HCEC 1CT (cell line): Measurements from ENCODE around the gene NXPH4.

Source experiments
- DNase-seq: peaks from one replicate; pipeline ENCODE4 v3.0.0-alpha.2; 2017

Gene NXPH4

DNA sequence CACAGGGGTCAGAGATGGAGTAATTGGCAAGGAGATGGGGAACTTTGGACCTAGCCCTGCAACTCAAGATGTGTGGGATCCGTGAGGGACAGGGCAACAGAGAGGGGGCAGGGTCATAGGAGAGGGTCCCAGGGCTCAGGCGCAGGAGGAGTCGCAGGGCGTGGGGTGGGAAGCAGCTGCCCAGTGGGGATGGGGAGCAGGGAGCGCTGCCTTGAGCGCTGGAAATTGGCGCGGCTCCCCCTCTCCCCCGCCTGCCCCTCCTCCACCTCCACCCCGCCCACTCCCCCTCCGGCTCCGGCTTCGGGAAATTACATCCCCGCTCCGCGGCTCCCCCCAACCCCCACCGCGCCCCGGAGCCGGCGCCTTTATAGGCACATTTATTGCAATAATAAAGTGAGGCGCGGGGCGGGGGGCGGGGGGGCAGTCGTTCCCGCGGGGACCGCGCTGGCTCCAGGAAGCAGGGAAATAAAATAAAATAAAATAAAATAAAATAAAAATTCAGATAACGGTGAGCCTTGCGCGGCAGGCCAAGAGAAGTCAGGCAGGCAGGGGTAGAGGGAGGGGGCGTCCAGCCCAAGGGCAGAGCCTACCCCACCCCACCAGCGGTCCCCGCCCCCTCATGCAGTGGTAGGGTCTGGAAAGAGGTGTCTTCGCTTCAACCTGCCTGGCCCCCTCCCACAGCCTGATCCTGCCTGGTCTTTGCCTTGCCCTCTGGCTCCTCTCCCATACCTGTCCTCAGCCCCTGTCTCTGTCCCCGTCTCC lies 3.6 kb downstream of the NXPH4 start:
- no peak for DNase-seq

DNA sequence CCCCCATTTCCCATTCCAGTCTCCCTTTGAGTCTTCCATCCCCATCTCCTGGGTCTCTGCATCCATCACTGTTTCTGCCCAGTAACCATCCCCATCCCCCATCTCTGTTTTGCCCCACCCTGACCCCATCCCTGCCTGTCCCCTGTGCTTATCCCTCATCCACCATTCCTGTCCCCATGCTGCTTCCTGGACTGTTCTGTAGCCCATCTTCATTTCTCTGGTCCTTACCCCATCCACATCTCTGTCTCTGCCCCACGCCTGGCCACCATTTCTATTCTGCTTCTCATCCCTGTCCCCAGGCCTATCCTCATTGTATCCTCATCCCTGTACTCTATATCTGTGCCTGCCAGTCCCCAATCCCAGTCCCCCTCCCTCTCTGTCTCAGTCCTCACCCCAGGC lies 4.2 kb downstream of the NXPH4 start:
- no peak for DNase-seq

DNA sequence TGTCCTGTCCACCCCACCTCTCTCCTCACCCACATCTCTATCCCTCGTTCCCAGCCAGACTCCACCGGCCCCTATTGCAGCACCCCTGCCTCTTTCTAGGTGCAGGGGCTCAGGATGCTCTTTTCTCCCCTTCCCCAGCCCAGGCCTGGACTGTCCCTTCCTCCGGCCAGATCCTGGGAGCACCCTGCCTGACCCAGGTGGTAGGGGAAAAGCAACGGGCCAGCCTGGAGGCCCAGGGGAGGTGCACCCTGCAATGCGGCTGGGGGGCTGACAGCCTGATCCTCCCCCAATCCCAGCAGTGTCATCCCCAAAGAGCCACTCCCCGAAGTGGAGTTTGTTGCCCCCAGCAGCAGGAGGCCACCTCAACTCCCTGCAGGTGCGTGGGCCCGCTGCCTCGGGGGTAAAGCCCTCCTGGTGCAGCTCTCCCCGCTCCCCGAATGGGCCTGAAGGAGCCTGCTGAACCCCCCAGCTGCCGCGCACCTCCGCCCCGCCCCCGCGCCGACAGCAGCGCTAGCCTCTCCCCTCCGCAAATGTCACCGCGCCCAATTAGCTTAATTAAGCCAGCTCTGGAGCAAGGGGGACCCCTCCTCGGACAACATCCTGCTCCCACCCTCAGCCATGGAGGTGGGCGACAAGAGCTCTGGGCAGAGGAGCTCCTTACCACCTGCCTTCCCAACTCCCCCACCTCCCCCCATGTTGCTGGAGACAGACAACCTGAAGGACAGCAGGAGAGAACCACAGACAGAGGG lies 4.7 kb downstream of the NXPH4 start:
- no peak for DNase-seq

DNA sequence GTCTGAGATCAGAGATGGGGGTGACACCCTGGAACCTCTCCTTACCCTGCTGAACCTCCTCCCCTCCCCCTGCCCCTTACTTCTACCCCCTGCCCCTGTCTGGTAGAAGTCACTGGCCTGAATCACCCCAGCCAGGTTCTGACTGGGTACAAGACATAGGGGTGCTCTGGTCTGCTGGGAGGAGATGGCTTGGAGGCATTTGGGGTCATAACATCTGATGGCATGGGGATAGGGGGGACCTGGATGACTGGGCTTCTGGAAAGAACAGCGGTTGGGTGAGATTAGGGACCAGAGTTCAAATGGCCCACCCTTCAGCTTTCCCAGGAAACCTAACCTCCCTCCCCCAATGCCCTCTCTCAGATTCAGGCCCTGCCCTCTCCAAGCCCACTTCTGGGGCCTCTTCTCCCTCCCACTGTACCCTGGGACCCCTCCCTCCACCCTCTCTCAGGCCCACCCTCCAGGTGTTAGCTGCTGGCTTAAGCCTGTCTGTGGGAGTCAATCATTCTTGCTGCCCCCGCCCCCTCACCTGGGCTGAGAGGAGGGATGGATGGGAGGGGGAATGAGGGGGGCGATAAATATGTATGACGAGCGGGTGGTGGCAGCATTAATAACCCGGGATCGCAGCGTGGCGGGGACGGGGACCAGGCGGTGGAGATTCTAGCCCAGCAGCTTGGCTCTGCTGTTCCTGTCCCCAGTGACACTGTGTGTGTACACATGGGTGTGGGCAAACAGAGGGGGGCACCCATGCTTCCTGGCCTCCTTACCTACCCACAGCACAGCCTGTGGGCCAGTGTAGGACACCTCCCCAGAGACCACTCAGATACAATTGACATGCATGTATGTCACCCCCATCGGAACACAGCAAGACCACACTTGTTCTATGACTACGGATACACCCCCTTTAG lies 5.9 kb downstream of the NXPH4 start:
- no peak for DNase-seq

DNA sequence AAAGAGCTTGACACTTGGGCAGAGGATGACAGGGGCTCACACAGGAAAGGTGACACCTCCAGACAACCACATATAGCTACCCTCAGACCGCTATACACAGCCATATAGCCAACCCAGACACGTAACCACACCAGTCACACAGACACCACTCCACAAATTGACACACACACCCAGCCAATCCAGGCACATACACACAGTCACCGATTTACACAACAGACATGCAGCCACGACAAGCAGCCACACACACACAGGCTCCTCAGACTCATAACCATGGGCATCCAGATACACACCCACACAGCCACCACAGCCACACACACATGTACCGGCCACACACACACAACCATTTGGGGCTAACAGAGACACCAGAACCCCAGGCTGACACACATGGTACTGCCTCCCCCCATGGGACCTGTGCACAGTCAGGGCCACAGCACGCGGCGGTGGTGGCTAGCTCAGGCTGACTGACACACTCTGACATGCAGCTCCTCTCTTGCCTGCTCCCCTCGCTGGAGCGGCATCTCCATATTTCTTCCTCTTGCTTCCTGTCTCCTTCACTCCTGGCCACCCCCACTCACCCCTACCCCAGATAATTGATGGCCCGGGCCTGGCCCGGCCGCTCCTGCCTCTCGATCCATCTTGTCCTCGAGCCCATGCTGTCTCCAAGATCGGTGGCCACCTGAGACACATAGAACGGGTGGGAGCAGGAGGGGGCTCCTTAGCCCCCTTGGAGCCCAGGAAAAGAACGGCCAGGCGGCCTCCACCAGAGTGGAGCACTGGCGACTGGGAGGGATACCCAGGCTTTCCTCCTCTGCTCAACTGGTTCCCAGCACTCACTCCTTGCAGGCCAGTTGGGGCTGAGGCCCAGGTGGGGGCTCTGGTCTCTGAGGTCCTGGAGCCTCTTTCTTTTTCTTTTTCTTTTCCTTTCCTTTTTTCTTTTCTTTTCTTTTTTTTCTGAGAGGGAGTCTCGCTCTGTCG lies 6.9 kb downstream of the NXPH4 start:
- DNase-seq, result no peak

DNA sequence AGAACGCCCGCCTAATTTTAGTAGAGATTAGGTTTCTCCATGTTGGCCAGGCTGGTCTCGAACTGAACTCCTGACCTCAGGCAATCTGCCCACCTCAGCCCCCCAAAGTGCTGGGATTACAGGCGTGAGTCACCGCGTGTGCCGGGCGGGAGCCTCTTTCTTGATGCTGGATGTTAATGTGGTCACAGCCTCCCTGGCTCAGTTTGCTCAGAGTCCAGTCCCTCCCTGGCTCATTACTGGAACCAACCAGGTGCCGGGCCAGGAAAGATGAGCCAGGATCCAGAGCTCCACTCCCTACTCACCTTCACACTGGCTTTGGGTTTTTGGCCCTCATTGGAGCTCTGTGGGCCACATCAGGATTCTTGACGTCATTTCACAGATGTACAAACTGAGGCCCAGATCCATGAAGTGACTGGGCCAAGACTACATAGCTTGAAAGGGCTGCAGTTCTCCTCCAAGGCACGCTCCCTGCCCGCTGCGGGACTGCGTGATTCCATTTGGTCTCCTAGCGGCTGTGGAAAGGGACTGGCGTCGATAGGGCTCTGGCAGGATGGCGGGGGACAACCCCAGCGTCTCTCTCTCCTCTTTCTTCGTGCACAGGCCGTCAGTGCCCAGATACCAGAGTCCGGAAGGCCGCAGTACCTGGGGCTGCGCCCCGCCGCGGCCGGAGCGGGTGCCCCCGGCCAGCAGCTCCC lies 7.8 kb downstream of the NXPH4 start:
- DNase-seq, result no peak

DNA sequence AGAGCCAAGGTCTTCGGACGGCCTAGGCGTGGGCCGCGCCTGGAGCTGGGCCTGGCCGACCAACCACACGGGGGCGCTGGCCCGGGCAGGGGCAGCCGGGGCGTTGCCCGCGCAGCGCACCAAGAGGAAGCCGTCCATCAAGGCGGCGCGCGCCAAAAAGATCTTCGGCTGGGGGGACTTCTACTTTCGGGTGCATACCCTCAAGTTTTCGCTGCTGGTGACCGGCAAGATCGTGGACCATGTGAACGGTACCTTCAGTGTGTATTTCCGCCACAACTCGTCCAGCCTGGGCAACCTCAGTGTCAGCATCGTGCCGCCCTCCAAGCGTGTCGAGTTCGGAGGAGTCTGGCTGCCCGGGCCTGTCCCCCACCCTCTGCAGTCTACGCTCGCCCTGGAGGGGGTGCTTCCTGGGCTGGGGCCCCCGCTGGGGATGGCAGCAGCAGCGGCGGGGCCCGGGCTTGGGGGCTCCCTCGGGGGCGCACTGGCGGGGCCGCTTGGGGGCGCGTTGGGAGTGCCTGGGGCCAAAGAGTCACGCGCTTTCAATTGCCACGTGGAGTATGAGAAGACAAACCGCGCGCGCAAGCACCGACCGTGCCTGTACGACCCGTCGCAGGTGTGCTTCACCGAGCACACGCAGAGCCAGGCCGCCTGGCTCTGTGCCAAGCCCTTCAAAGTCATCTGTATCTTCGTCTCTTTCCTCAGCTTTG lies 8.5 kb downstream of the NXPH4 start:
- DNase-seq, result no peak

DNA sequence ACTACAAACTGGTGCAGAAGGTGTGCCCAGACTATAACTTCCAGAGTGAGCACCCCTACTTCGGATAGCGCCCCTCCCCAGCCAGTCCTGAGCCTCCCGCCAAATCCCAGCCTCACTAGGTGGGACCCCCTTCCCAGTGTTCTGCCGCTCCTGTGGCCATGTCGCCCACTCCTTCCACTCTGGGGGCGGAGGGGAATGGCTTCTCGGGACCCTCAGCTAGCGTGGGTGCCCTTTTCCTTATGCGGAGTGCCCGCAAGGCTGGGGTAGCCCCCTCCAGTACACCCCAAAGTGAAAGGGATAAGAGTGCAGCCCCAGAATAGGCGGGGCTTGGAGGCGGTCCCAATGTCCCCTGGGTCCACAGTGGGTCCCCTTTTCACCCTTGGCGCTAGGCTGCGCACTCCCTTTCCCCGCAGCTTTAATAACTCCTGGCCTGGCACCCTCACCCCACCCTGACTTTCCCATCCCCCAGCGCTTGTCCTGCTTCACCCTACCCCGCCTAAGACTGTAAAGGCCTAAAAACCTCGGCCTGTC lies 9.2 kb downstream of the NXPH4 start:
- DNase-seq, result no peak

DNA sequence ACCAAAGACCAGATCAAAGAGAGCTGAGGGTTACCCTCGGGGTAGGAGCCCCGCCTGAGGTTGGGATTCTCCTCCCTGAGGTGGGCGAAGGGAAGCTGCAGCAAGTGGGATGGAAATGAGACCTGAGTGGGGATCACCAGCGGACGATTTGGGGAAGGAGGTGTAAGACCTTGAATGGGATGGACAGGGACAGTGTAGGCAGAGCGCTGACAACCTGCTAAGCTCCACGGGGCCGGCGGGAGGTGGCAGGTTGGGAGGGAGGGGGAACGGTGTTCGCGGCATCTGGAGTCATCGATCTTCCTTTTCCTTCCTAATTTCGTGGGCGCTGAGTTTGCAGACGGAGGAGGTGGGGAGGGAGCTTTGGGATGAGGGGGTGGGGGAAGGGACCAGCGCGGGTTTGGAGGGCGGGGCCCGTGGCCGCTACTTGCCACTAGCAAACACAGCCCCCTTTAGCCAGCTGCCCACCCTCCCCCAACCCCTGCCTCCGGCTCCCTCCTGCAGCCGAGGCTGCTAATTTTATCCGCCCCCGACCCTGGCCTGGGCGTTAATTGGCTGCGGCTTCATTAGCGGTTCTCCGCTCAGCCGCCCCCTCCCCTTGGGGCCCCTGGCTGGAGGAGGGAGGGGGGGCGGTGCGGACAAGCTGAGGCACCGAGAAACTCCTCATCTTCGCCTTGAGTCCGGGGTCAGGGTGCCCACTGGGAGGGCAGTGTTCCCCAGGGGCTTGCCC lies 10.2 kb downstream of the NXPH4 start:
- DNase-seq, result no peak

DNA sequence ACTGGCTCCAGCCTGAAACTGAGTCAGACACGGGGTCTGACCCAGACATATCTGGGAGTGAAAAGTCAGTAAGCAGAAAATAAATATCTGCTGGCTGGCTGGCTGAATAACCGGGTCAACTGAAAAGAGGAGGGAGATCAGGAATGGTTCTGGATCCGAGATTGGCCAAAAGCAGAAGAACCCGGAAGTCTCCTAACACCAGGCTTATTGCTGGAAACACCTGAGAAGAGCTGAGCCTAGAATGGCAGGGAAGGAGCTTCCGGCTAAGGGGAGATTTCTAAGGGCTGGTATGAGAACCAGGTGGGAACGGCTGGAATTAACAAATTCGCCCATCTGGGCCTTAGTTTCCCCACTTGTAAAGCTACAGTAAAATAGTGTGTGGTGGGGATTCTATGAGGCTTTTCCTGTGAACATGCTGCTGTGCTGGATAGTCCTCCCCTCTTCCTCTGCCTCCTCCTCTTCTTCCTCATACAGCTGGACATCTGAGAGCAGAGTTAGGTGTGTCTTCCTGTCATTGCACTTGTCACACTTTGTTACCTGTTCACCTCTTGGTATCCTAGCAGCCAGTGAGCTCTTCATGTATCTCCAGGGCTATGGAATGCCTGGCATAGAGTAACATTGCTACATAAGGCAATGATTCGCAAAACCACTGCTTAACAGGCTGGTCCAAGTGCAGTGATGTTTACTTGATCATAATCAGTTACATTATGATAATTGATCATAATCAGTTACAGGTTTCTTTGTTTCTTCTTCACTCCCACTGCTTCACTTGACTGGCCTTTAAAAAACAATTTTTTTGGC lies 10.9 kb downstream of the NXPH4 start:
- DNase-seq, result no peak

DNA sequence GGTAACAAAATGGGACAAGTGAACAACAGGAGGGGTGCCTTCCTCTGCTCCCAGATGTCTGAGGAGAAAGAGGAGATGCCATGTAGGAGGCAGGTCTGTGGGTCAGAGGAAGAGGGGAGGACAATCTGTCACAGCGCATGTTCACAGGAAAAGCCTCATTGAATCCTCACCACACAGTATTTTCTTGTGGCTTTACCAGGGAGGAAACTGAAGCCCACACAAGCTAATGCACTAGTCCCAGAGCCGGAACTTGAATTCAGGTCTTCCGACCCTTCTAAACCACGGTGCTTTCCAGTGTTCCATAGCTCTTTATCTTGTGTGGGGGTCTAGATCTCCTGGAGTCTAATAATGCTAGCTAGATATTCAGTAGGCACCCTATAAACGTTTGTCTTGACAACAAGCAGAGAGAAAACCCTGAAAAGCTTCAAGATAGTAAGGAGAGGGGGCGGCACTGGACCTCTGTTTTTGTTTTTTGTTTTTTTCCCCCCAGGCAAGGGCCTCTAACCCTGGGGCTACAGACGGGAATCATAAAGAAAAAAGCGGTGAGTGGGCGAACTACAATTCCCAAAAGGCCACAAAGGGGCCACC lies 12.5 kb downstream of the NXPH4 start:
- DNase-seq, result no peak

DNA sequence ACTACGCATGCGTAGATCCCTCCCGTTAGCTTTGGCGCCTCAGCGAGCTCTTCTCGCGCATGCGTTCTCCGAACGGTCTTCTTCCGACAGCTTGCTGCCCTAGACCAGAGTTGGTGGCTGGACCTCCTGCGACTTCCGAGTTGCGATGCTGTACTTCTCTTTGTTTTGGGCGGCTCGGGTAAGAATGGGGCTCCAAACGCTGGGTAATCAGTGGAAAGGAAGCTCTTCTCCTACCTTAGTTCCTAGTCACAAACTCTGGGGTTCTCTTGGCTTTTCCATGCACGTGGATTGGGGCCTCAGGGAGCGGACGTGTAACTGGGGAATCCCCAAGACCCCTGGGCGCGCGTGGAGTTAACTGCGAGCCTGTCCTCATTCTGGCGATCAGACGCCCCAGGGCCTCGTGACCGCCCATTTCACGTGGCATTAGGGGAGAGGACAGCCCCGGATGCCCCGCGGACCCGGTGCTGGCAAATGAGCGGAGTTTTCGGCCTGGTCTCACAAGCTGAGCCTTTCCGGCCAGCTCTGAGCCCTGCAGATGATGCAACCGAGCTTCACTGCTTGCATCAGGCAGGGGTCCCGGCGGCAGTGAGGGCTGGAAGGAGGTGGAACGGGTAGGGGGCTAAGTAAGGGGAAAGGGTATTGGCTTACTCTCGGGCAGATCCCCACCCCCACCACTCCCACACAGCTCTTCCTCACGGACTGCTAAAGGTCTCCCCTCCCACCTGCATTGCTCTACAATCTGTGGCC lies 13.2 kb downstream of the NXPH4 start, which contains the start of gene SHMT2:
SHMT2 (plus strand) TSS at position 78 of the 747 bp plus-strand sequence; CDS start at position 146, 68 bp downstream.
- DNase-seq, result peak; percentile 92

DNA sequence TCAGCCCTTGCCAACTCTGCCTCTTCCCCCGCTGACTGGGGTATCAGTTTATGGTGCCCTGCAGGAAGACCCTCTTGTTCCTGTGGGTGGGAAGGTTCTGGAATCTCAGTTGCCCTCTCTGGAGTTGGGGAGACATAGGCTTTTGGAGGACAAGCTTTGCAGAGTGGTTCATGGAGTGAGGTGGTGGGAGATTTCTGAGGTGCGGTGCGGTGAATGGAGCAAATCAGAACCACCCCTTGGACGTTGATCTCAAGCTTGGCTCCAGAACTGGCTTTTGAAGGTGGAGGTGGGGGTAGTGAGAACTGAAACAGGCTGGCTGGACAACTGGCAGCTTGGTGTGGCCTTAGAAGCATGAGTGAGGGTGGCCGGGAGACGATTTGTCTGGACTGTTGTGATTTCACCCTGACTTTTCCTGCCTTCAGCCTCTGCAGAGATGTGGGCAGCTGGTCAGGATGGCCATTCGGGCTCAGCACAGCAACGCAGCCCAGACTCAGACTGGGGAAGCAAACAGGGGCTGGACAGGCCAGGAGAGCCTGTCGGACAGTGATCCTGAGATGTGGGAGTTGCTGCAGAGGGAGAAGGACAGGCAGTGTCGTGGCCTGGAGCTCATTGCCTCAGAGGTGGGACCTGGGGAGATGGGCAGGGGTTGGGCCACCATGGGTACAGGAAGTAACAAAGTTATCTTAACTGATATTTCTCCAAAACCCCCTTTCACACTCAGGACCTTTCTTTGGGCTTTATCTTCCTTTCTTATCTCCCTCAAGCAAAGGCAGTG lies 14.0 kb downstream of the NXPH4 start:
- DNase-seq, result no peak

DNA sequence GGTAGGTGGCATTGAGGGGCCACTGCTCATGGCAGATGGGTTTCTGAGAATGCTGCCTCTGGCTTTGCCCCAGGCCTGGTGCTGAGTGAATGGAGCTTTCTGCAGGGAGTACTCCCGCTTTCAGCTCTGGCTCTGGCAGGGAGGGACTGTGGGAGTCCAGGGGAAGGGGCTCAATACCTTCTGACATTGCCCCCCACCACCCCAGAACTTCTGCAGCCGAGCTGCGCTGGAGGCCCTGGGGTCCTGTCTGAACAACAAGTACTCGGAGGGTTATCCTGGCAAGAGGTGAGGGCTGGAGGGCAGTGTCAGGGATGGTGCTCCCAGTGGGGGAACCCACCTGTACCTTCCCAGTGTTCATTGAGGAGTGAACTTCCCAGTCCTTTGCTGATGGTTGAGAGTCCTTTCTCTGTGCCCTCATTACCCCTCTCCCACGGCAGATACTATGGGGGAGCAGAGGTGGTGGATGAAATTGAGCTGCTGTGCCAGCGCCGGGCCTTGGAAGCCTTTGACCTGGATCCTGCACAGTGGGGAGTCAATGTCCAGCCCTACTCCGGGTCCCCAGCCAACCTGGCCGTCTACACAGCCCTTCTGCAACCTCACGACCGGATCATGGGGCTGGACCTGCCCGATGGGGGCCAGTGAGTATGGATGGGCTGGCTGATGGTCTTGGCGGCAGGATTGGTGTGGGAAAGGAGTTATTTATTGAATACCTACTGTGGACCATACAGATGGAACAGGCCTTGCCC lies 14.9 kb downstream of the NXPH4 start:
- DNase-seq, result no peak

DNA sequence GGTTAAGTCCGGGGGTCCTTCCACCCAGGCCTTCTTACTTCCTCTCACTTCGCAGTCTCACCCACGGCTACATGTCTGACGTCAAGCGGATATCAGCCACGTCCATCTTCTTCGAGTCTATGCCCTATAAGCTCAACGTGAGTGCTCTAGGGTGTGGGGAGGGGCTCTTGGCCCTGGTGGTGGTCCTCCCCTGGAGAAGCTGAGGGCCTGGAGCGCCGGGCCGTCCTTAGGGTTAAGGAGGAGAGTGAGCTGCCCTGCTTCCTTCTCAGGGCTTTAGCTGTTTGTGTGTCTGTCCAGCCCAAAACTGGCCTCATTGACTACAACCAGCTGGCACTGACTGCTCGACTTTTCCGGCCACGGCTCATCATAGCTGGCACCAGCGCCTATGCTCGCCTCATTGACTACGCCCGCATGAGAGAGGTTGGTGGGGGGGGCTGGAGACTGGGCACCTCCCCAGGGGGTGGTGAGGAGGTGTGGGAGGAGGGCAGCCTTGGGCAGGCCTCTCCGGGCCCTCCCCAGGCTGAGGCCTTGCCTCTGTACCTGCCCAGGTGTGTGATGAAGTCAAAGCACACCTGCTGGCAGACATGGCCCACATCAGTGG lies 15.7 kb downstream of the NXPH4 start:
- DNase-seq, result no peak
